GM10847 (cell line): ENCODE data around the gene SMYD3.

Experiments used
- POLR2A ChIP-seq: IDR thresholded peaks from 2 replicates; pipeline ENCODE4 v1.6.1; 2011; ENCODE audit not compliant: insufficient read length; ENCODE audit errors: extremely low read depth

The SMYD3 gene

GRCh38 chr1:245791410-245792312 lies 715.4 kb downstream of the SMYD3 start:
- TF ChIP-seq POLR2A: no peak

GRCh38 chr1:245790441-245790840 lies 716.6 kb downstream of the SMYD3 start:
- TF ChIP-seq POLR2A: no peak

GRCh38 chr1:245788886-245789285 lies 718.2 kb downstream of the SMYD3 start:
- TF ChIP-seq POLR2A: no peak

- TF ChIP-seq POLR2A: no peak
These were observed 718.8 kb downstream of the SMYD3 start for GRCh38 chr1:245788269-245788668.

- no peak for TF ChIP-seq POLR2A
These were observed 720.1 kb downstream of the SMYD3 start for GRCh38 chr1:245786948-245787347.

- TF ChIP-seq POLR2A: no peak
These were observed 727.0 kb downstream of the SMYD3 start for GRCh38 chr1:245779797-245780755.

- no peak for TF ChIP-seq POLR2A
These were observed 729.3 kb downstream of the SMYD3 start for GRCh38 chr1:245777752-245778151.

GRCh38 chr1:245776694-245777332 lies 730.3 kb downstream of the SMYD3 start:
- no peak for TF ChIP-seq POLR2A

GRCh38 chr1:245776139-245776538 lies 730.9 kb downstream of the SMYD3 start:
- TF ChIP-seq POLR2A: no peak

- TF ChIP-seq POLR2A: no peak
These were observed 732.9 kb downstream of the SMYD3 start for GRCh38 chr1:245774196-245774595.

GRCh38 chr1:245773344-245773743 lies 733.7 kb downstream of the SMYD3 start:
- no peak for TF ChIP-seq POLR2A

GRCh38 chr1:245772739-245773138 lies 734.3 kb downstream of the SMYD3 start:
- no peak for TF ChIP-seq POLR2A

GRCh38 chr1:245772325-245772724 lies 734.8 kb downstream of the SMYD3 start:
- no peak for TF ChIP-seq POLR2A

GRCh38 chr1:245771511-245772281 lies 735.4 kb downstream of the SMYD3 start:
- TF ChIP-seq POLR2A: no peak
